DND-41 (cell line): ENCODE results near the gene FLRT1.

ENCODE experiments used
- ATAC-seq: fragments of 200-7000 bp; cut with Tn5 transposase; 3 replicates; pipeline ENCODE4 v1.9.1; 2021; ENCODE audit warnings: low read depth; ENCODE audit not compliant: insufficient read depth
- DNase-seq: peaks from one replicate; pipeline ENCODE4 v3.0.0-alpha.2; 2020
- H2AFZ ChIP-seq: 2 replicates; pipeline ENCODE4 v1.6.0; 2012; ENCODE audit warnings: low read depth, low read length
- H3K27ac ChIP-seq: 2 replicates; pipeline ENCODE4 v1.5.1; 2012; ENCODE audit warnings: low read length, inconsistent platforms
- H3K27me3 ChIP-seq: fragments of 200-600 bp; sonication (generic); 2 replicates; pipeline ENCODE4 v1.6.0; 2012; ENCODE audit warnings: low read length, mild to moderate bottlenecking, inconsistent platforms; ENCODE audit not compliant: insufficient read depth, poor library complexity
- H3K36me3 ChIP-seq: 2 replicates; pipeline ENCODE4 v1.5.1; 2012; ENCODE audit warnings: low read length, inconsistent platforms; ENCODE audit not compliant: insufficient read depth
- H3K4me1 ChIP-seq: 2 replicates; pipeline ENCODE4 v1.5.1; 2012; ENCODE audit warnings: mild to moderate bottlenecking, low read length; ENCODE audit not compliant: insufficient read depth
- H3K4me2 ChIP-seq: 2 replicates; pipeline ENCODE4 v1.6.0; 2012; ENCODE audit warnings: mild to moderate bottlenecking, moderate library complexity, low read length, inconsistent platforms; ENCODE audit not compliant: insufficient read depth
- H3K4me3 ChIP-seq, 2 experiments: fragments of 200-600 bp in 1 of 2; shearing (Covaris generic) in 1 of 2; 2 replicates each; pipeline ENCODE4 v1.5.1; 2012 to 2016; ENCODE audit warnings: inconsistent platforms in 2 of 2, low read length in 2 of 2, mild to moderate bottlenecking in 2 of 2, low read depth in 1 of 2, moderate library complexity in 1 of 2
- H3K79me2 ChIP-seq: 2 replicates; pipeline ENCODE4 v1.6.0; 2012; ENCODE audit warnings: low read length, inconsistent platforms; ENCODE audit not compliant: insufficient read depth
- H3K9ac ChIP-seq: 2 replicates; pipeline ENCODE4 v1.6.0; 2012; ENCODE audit warnings: low read depth, mild to moderate bottlenecking, inconsistent platforms, low read length, moderate library complexity
- H3K9me3 ChIP-seq: 2 replicates; pipeline ENCODE4 v1.5.1; 2012; ENCODE audit warnings: low read length, moderate library complexity, mild to moderate bottlenecking, inconsistent platforms; ENCODE audit not compliant: insufficient read depth, severe bottlenecking
- H4K20me1 ChIP-seq: 2 replicates; pipeline ENCODE4 v1.6.0; 2012; ENCODE audit warnings: low read length; ENCODE audit not compliant: insufficient read depth
- EZH2 ChIP-seq: IDR thresholded peaks from 3 replicates; pipeline ENCODE4 v1.6.1; 2012; ENCODE audit warnings: borderline replicate concordance, low read depth, mild to moderate bottlenecking, moderate library complexity, low read length, inconsistent platforms; ENCODE audit not compliant: severe bottlenecking
- TF ChIP-seq, protein P1 (sequence below): IDR thresholded peaks from 2 replicates; pipeline ENCODE4 v1.5.1; 2012; ENCODE audit warnings: borderline replicate concordance, low read length, moderate library complexity, mild to moderate bottlenecking; ENCODE audit not compliant: poor library complexity, severe bottlenecking; ENCODE audit errors: extremely low read depth

FLRT1 gene

GRCh38 chr11:64059339-64060140 lies 23.8 kb downstream of the FLRT1 start:
- no peak overlapping the region for H2AFZ ChIP-seq
- TF ChIP-seq, protein P1, sequence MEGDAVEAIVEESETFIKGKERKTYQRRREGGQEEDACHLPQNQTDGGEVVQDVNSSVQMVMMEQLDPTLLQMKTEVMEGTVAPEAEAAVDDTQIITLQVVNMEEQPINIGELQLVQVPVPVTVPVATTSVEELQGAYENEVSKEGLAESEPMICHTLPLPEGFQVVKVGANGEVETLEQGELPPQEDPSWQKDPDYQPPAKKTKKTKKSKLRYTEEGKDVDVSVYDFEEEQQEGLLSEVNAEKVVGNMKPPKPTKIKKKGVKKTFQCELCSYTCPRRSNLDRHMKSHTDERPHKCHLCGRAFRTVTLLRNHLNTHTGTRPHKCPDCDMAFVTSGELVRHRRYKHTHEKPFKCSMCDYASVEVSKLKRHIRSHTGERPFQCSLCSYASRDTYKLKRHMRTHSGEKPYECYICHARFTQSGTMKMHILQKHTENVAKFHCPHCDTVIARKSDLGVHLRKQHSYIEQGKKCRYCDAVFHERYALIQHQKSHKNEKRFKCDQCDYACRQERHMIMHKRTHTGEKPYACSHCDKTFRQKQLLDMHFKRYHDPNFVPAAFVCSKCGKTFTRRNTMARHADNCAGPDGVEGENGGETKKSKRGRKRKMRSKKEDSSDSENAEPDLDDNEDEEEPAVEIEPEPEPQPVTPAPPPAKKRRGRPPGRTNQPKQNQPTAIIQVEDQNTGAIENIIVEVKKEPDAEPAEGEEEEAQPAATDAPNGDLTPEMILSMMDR = no peak
- TF ChIP-seq EZH2 = no peak
- H3K4me3 ChIP-seq = no peak overlapping the region
- H3K27ac ChIP-seq = no peak overlapping the region
- H3K9me3 ChIP-seq = no peaks in the 10 kb centered on the region
- no peak for ATAC-seq
- no peak for DNase-seq
- H3K27me3 ChIP-seq = no peaks in the 10 kb centered on the region
- H4K20me1 ChIP-seq = peaks cover 46% of the 10 kb centered on the region
- H3K4me1 ChIP-seq = no peaks in the 10 kb centered on the region
- no peaks in the 10 kb centered on the region for H3K79me2 ChIP-seq
- no peak overlapping the region for H3K9ac ChIP-seq
- no peaks in the 10 kb centered on the region for H3K36me3 ChIP-seq
- no peak overlapping the region for H3K4me2 ChIP-seq

- Histone ChIP-seq H3K79me2 (no peaks in the 10 kb centered on the region), H3K9me3 (no peaks in the 10 kb centered on the region), H3K36me3 (no peaks in the 10 kb centered on the region), H4K20me1 (peaks cover 44% of the 10 kb centered on the region), H3K27me3 (no peaks in the 10 kb centered on the region), H3K4me3 (no peak overlapping the region), H2AFZ (no peak overlapping the region), H3K9ac (no peak overlapping the region), H3K4me1 (no peaks in the 10 kb centered on the region), H3K27ac (no peak overlapping the region), H3K4me2 (no peak overlapping the region)
- DNase-seq (no peak), ATAC-seq (no peak)
- TF ChIP-seq, protein P1 = no peak
- TF ChIP-seq EZH2 = no peak
These were observed 24.6 kb downstream of the FLRT1 start for GRCh38 chr11:64060263-64060860.

- no peak overlapping the region for H3K9ac ChIP-seq
These were observed 25.2 kb downstream of the FLRT1 start for GRCh38 chr11:64060861-64061444.

More at GRCh38 chr11:64060861-64061444, 25.2 kb downstream of the FLRT1 start:
- Histone ChIP-seq H2AFZ (no peak overlapping the region), H3K4me2 (no peak overlapping the region), H3K27me3 (no peaks in the 10 kb centered on the region), H3K27ac (no peak overlapping the region), H3K9me3 (no peaks in the 10 kb centered on the region), H3K4me3 (no peak overlapping the region), H3K36me3 (no peaks in the 10 kb centered on the region), H4K20me1 (peaks cover 38% of the 10 kb centered on the region), H3K79me2 (no peaks in the 10 kb centered on the region), H3K4me1 (no peaks in the 10 kb centered on the region)
- ATAC-seq = no peak
- TF ChIP-seq, protein P1 = no peak
- TF ChIP-seq EZH2 = no peak
- no peak for DNase-seq
